GM12878 (cell line): ENCODE results near the gene DYNC2H1. TPM values are rescaled to one million over a fixed set of nuclear protein-coding genes. Genes with fewer than 3 reads are reported as not detected.

Experiments
- ATAC-seq: fragments of 200-7000 bp; cut with Tn5 transposase; 3 replicates; pipeline ENCODE4 v1.9.1; 2020; ENCODE audit warnings: mild to moderate bottlenecking, moderate library complexity
- BruUV-seq: library from RNA; stranded (reverse); fragments of 400-500 nt; replicated peaks from 2 replicates; lab custom pipeline; 2021; lab: Mats Ljungman, UMichigan
- CTCF ChIA-PET: fragments of 300-600 bp; sonication (Branson Sonifier 250); formaldehyde crosslinking; extraction: SDS; loops from one replicate; lab custom pipeline; 2021; ENCODE audit warnings: inconsistent platforms; lab: Yijun Ruan, JAX
- POLR2A ChIA-PET: fragments of 350-600 bp; formaldehyde crosslinking; extraction: SDS; loops from one replicate; lab custom pipeline; 2021; ENCODE audit warnings: inconsistent platforms; lab: Charles Lee
- RAD21 ChIA-PET: fragments of 300-600 bp; sonication (Branson Sonifier 250); formaldehyde crosslinking; loops from one replicate; lab custom pipeline; 2023; ENCODE audit warnings: antibody characterized with exemption; ENCODE audit not compliant: unreplicated experiment; lab: Charles Lee
- SMC1A ChIA-PET: fragments of 300-600 bp; sonication (Branson Sonifier 250); formaldehyde crosslinking; loops from one replicate; lab custom pipeline; 2023; ENCODE audit not compliant: unreplicated experiment, uncharacterized antibody; lab: Charles Lee
- DNase-seq: peaks from one replicate; pipeline ENCODE4 v3.0.0-alpha.2; 2011; ENCODE audit warnings: low read depth, low spot score
- FAIRE-seq: peaks from 3 replicates; lab custom pipeline; 2011; peaks lifted over from hg19 to GRCh38; lab: Jason Lieb, UNC
- H2AFZ ChIP-seq: 2 replicates; pipeline ENCODE4 v1.6.0; 2011; ENCODE audit warnings: low read depth, low read length, control low read depth; ENCODE audit not compliant: control insufficient read depth
- H3K27ac ChIP-seq: 2 replicates; pipeline ENCODE4 v1.5.1; 2011; ENCODE audit warnings: control low read depth; ENCODE audit not compliant: control insufficient read depth, insufficient read depth
- H3K27me3 ChIP-seq, 2 experiments: replicated peaks in 1 of 2; 2 replicates each; pipeline versions ENCODE4 v1.6.0 to v1.6.1; 2011; ENCODE audit warnings: low read length in 1 of 2; ENCODE audit not compliant: control insufficient read depth in 2 of 2, insufficient read depth in 2 of 2
- H3K36me3 ChIP-seq, 2 experiments: 2 replicates each; pipeline ENCODE4 v1.5.1; 2011; ENCODE audit warnings: low read length in 1 of 2; ENCODE audit not compliant: control insufficient read depth in 2 of 2, insufficient read depth in 2 of 2
- H3K4me1 ChIP-seq: 2 replicates; pipeline ENCODE4 v1.6.1; 2011; ENCODE audit warnings: mild to moderate bottlenecking, low read length, moderate library complexity, mixed read lengths; ENCODE audit not compliant: control insufficient read depth, insufficient read depth
- H3K4me2 ChIP-seq: 2 replicates; pipeline ENCODE4 v1.6.0; 2011; ENCODE audit warnings: control low read depth; ENCODE audit not compliant: control insufficient read depth, insufficient read depth
- H3K4me3 ChIP-seq: fragments of 200-600 bp; sonication (generic); 2 replicates; pipeline ENCODE4 v1.5.1; 2016
- H3K79me2 ChIP-seq: 2 replicates; pipeline ENCODE4 v1.6.0; 2011; ENCODE audit warnings: low read length; ENCODE audit not compliant: control insufficient read depth, insufficient read depth
- H3K9ac ChIP-seq: 2 replicates; pipeline ENCODE4 v1.8.0; 2011; ENCODE audit warnings: low read length, control low read depth, mixed read lengths; ENCODE audit not compliant: control insufficient read depth, insufficient read depth
- H3K9me3 ChIP-seq: replicated peaks from 3 replicates; pipeline ENCODE4 v1.5.1; 2011; ENCODE audit warnings: mild to moderate bottlenecking, low read length; ENCODE audit not compliant: control insufficient read depth, insufficient read depth
- H4K20me1 ChIP-seq: 2 replicates; pipeline ENCODE4 v1.6.0; 2011; ENCODE audit not compliant: control insufficient read depth, insufficient read depth
- ATF7 ChIP-seq: fragments of 450-650 bp; IDR thresholded peaks from 2 replicates; pipeline ENCODE4 v1.6.1; 2016; ENCODE audit warnings: low read depth, mild to moderate bottlenecking
- BCL11A ChIP-seq: IDR thresholded peaks from 2 replicates; pipeline ENCODE4 v1.6.1; 2011; ENCODE audit warnings: low read depth, low read length
- CBX3 ChIP-seq: fragments of 200-600 bp; sonication (generic); IDR thresholded peaks from 2 replicates; pipeline ENCODE4 v1.6.1; 2016; ENCODE audit warnings: low read depth, borderline replicate concordance
- CBX5 ChIP-seq: sonication (generic); IDR thresholded peaks from 2 replicates; pipeline ENCODE4 v1.6.1; 2016; ENCODE audit warnings: low read depth, moderate library complexity, mild to moderate bottlenecking, inconsistent platforms
- CREM ChIP-seq: IDR thresholded peaks from 2 replicates; pipeline ENCODE4 v1.6.1; 2014; ENCODE audit warnings: antibody characterized with exemption, low read depth
- CUX1 ChIP-seq: IDR thresholded peaks from 2 replicates; pipeline ENCODE4 v1.6.1; 2012; ENCODE audit warnings: improper control_type of control experiment, low read depth, low read length; ENCODE audit not compliant: insufficient replicate concordance
- HDAC2 ChIP-seq: fragments of 200-600 bp; sonication (generic); IDR thresholded peaks from 2 replicates; pipeline ENCODE4 v1.6.1; 2017
- JUND ChIP-seq: IDR thresholded peaks from 2 replicates; pipeline ENCODE4 v1.6.1; 2012; ENCODE audit warnings: low read depth, mild to moderate bottlenecking, low read length, improper control_type of control experiment, moderate library complexity
- NFXL1 ChIP-seq: fragments of 450-650 bp; IDR thresholded peaks from 2 replicates; pipeline ENCODE4 v1.6.1; 2017; ENCODE audit warnings: antibody characterized with exemption, mild to moderate bottlenecking, borderline replicate concordance
- REST ChIP-seq: IDR thresholded peaks from 2 replicates; pipeline ENCODE4 v1.6.1; 2012; ENCODE audit warnings: mild to moderate bottlenecking, low read depth, low read length
- RUNX3 ChIP-seq: IDR thresholded peaks from 2 replicates; pipeline ENCODE4 v1.6.1; 2012; ENCODE audit warnings: low read length, inconsistent platforms
- SMAD5 ChIP-seq: IDR thresholded peaks from 2 replicates; pipeline ENCODE4 v1.6.1; 2016; ENCODE audit warnings: antibody characterized with exemption, low read depth
- SREBF1 ChIP-seq: IDR thresholded peaks from 2 replicates; pipeline ENCODE4 v1.6.1; 2012; ENCODE audit warnings: mild to moderate bottlenecking, low read length
- USF2 ChIP-seq: IDR thresholded peaks from 2 replicates; pipeline ENCODE4 v1.6.1; 2011; ENCODE audit warnings: low read depth, low read length, improper control_type of control experiment, borderline replicate concordance
- WGBS: methylation state at CpG from one replicate; pipeline ENCODE4 v1.1.6; 2016; ENCODE audit warnings: low lambda C conversion rate; ENCODE audit not compliant: insufficient replicate concordance, insufficient coverage; ENCODE audit errors: missing lambda C conversion rate; 5-methylcytosine and 5-hydroxymethylcytosine counted together
- in situ Hi-C: fragments of 300-500 bp; cut with MboI; formaldehyde crosslinking; loops from 9 replicates; pipeline ENCODE4 v1.14.3; 2018; ENCODE audit warnings: mixed read lengths
- intact Hi-C: fragments of 100-400 bp; cut with micrococcal nuclease; formaldehyde crosslinking; loops from one replicate; pipeline ENCODE4 v1.14.2; 2022; ENCODE audit not compliant: unreplicated experiment
- polyA plus RNA-seq, 11 experiments: library from polyadenylated mRNA; depleted of rRNA in 4 of 11; unstranded in 6 of 11; stranded (reverse) in 5 of 11; fragments of >200 nt; fragmentation: Nextera tagmentation in 4 of 11; fragmentation: Illumina TruSeq in 1 of 11; extraction: Ambion mirVana in 4 of 11; extraction: Trizol in 1 of 11; gene quantifications; 1 replicate in 1 of 11; 2 replicates in 10 of 11; pipeline versions ENCODE4 v1.2.1 to v1.2.3, GENCODE V29; 2011 to 2016; ENCODE audit warnings: inconsistent platforms in 2 of 11, missing spikeins in 2 of 11, low read depth in 1 of 11
- total RNA-seq, 4 experiments: library from RNA; depleted of rRNA in 3 of 4; stranded (reverse); fragments of >200 nt in 3 of 4; fragmentation: Illumina TruSeq in 1 of 4; extraction: Trizol in 1 of 4; gene quantifications; 2 replicates each; pipeline versions ENCODE4 v1.2.1 to v1.2.3, GENCODE V29; 2013 to 2021

The DYNC2H1 gene
- total and polyA plus RNA-seq, 10 of the 15 experiments (the other 5 are each of a cell fraction or from before 2014, with no cell fraction given), result 0.12 to 3.9 (median 0.23) TPM; not detected in 2

GRCh38 chr11:103069367-103069766 is 39.9 kb upstream of the DYNC2H1 start:
- CTCF ChIA-PET, result no interaction called here
- POLR2A ChIA-PET, result interaction anchor here (0.7 to 0.8 kb wide), 2 partner anchors 22 to 132 kb away, joined by 3 to 5 read pairs; no protein-coding TSS in a partner anchor
- peaks cover 0 to 5% of the 10 kb centered on the region in 2 experiments; a peak in 1 of 4 replicates for H3K36me3 ChIP-seq
- H3K4me1 ChIP-seq, result peaks cover 9% of the 10 kb centered on the region; the same call in 1 of the 2 replicates
- H2AFZ ChIP-seq, result no peak overlapping the region
- RAD21 ChIA-PET, result interaction anchor here (0.8 kb wide), 1 partner anchor 154 kb away, joined by 3 read pairs; no protein-coding TSS in a partner anchor
- intact Hi-C loops (no loop called here), in situ Hi-C loops (no loop called here)
- H4K20me1 ChIP-seq, result no peaks in the 10 kb centered on the region
- SMC1A ChIA-PET, result interaction anchor here (0.6 to 1.6 kb wide), 3 partner anchors 23 to 155 kb away, joined by 3 to 6 read pairs (median 6); no protein-coding TSS in a partner anchor
- peaks cover 15% of the 10 kb centered on the region for H3K79me2 ChIP-seq
- no peak for DNase-seq
- H3K27ac ChIP-seq, result no peak overlapping the region
- H3K9me3 ChIP-seq, result no peaks in the 10 kb centered on the region; the same call in 2 of the 3 replicates
- WGBS, result 97% methylated on average over 2 of the region's 2 CpGs
- no peak for FAIRE-seq
- no peak overlapping the region for H3K4me3 ChIP-seq
- H3K27me3 ChIP-seq, result no peaks in the 10 kb centered on the region
- no peak overlapping the region for H3K9ac ChIP-seq
- ATAC-seq, result peak; percentile 50
- no peak overlapping the region for H3K4me2 ChIP-seq
- BruUV-seq, result no TSS peak
- TF ChIP-seq SREBF1 (no peak), CBX5 (no peak), REST (no peak), USF2 (no peak), HDAC2 (no peak), CBX3 (no peak), JUND (no peak), SMAD5 (no peak), CUX1 (no peak), ATF7 (no peak), RUNX3 (no peak), NFXL1 (no peak), BCL11A (no peak), CREM (no peak)
